22Rv1 (cell line): Measurements from ENCODE around the gene MGA.

ENCODE experiments used
- ZFX ChIP-seq: fragments of 450-650 bp; IDR thresholded peaks from 2 replicates; pipeline ENCODE4 v1.6.1; 2017; ENCODE audit warnings: antibody characterized with exemption, borderline replicate concordance
- TF ChIP-seq, protein P1 (sequence below): fragments of 450-650 bp; IDR thresholded peaks from 2 replicates; pipeline ENCODE4 v1.5.1; 2017; ENCODE audit warnings: mild to moderate bottlenecking

DNA sequence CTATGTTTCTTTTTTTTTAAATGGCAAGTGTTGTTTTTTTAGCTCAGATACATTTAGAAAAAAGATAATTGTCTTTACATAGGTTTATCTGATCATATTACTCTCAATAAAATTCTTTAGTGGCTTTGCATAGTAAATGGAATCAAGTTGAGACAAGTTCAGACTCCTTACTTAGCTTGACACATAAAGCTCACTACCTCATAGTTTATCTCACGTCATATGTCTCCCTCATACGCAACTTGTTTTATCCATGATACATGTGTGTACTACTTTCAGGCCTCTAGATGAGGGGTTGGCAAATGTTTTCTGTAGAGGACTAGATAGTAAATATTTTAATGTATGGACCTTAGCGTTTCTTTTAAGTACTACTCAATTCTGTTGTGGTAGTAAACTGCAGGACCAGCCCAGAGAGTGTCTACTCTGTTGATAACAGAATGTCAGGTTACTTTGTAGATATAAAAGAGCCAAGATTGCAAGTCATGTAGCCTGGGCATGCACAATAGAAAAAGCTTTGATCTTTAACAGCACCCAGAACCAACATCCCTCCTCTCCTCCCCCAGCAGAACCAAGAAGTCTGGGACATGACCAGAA lies 28.2 kb upstream of the MGA start:
- TF ChIP-seq, protein P1, sequence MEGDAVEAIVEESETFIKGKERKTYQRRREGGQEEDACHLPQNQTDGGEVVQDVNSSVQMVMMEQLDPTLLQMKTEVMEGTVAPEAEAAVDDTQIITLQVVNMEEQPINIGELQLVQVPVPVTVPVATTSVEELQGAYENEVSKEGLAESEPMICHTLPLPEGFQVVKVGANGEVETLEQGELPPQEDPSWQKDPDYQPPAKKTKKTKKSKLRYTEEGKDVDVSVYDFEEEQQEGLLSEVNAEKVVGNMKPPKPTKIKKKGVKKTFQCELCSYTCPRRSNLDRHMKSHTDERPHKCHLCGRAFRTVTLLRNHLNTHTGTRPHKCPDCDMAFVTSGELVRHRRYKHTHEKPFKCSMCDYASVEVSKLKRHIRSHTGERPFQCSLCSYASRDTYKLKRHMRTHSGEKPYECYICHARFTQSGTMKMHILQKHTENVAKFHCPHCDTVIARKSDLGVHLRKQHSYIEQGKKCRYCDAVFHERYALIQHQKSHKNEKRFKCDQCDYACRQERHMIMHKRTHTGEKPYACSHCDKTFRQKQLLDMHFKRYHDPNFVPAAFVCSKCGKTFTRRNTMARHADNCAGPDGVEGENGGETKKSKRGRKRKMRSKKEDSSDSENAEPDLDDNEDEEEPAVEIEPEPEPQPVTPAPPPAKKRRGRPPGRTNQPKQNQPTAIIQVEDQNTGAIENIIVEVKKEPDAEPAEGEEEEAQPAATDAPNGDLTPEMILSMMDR, result no peak
- TF ChIP-seq ZFX, result no peak
